ENCODE results near the gene OSBPL1A. TPM values are rescaled to one million over a fixed set of nuclear protein-coding genes. Genes with fewer than 3 reads are reported as not detected.

Gene OSBPL1A
- total and polyA plus RNA-seq, 5 experiments from 2014 or later = 1.3 to 2.4 (median 1.7) TPM

DNA sequence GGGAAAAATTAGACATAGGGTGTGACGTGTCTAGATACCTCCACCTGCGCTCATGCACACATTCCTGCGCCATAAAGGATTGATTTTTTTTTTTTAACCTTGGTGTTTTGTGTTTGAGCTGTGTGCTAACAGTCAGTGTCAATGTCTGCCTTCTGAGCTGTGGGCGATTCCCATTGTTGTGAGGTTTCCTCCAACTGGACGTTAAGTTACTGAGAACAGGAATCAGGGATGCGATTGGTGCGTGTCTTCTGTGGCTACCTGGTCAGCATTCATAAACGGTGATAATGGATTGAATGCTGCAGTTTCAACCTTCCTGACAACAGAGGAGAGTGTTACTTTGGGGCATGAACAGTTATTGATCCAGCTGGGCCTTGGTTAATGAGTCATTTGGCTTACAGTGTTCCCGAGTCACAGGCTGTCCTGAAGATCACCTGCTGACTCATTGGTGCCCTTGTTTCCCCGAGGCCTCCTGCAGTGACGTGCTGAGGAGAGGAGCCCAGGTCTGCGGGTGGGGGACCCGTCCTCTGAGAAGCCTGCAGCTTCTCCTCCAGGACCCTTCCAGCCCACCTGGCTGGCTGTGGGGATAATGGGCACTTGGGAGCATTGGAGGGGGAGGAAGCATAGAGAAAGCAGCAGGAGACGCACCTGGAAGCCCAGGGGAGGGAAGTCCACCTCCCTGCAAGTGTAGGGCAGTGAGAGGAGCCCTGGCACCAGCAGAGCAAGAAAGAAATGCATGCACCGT lies 284.6 kb downstream of the OSBPL1A start:
- H3K4me1 Mint-ChIP-seq = peaks cover 14 to 31% (median 27%) of the 10 kb centered on the region in 4 donors
- DNase-seq (no peak), ATAC-seq (no peak)
- H3K36me3 Mint-ChIP-seq = peaks cover 0 to 58% (median 0%) of the 10 kb centered on the region in 3 donors
- no peak overlapping the region for H3K4me3 Mint-ChIP-seq
- POLR2A ChIA-PET = no interaction called here
- H3K27ac Mint-ChIP-seq = peak overlapping the region in 8 of 10 donors; percentile 14 to 85 (median 64)
- no peaks in the 10 kb centered on the region for H3K27me3 Mint-ChIP-seq
- no peaks in the 10 kb centered on the region for H3K9me3 Mint-ChIP-seq

DNA sequence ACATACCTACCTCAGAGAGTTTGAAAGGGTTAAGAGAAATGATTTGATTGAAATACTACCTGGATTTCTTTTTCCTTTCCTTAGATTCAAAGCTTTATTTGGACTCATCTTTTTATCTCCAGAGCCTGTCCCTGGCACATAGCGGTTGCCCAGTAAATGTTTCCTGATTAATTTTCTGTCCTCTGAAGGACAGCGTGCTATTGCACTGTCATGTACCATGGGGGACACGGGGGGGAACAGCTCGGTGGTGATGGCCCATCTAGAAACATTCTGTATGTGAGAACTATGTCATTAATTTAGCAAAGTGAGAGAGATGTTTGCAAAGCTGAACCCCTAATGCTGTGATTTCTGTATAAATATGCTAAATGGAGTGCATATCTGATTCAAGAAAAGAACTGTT lies 285.2 kb downstream of the OSBPL1A start:
- Mint-ChIP-seq H3K4me1 (peaks cover 15 to 34% (median 26%) of the 10 kb centered on the region in 4 donors), H3K27me3 (no peaks in the 10 kb centered on the region), H3K9me3 (no peaks in the 10 kb centered on the region), H3K36me3 (peaks cover 0 to 56% (median 0%) of the 10 kb centered on the region in 3 donors), H3K4me3 (no peak overlapping the region), H3K27ac (peak overlapping the region in 6 of 10 donors; percentile 34 to 85 (median 49))
- POLR2A ChIA-PET = no interaction called here
- ATAC-seq (no peak), DNase-seq (no peak)

Small RNA genes within 50 kb of the gene (microRNA-seq; reads per million reads assigned to microRNA genes)
- 2.7 reads per million for gene MIR320C2 (ENCODE audit: borderline microRNAs expressed)

Other genes with a start within 250 kb of the OSBPL1A start
- gene IMPACT, start 28.8 kb upstream of the OSBPL1A start, total RNA-seq = 10 to 100 TPM; 14.6 to 18.5 TPM
- 10 to 100 TPM; 13.5 to 22.5 (median 17.5) TPM for gene IMPACT, start 28.8 kb upstream of the OSBPL1A start, polyA plus RNA-seq
- not detected for gene HRH4, start 62.8 kb upstream of the OSBPL1A start, total RNA-seq
- gene HRH4, start 62.8 kb upstream of the OSBPL1A start, polyA plus RNA-seq = under 1 TPM in 1 of 3 donors, not detected in 2; 0.29 TPM